HG02943 (cell line): ENCODE results near the gene CLEC3B.
"Not testable (repeated sequence)": the region's sequence is repeated elsewhere in the genome, so short reads cannot be mapped to it uniquely, and the experiment has no call there.

Experiments used
- ATAC-seq: cut with Tn5 transposase; IDR thresholded peaks from one replicate; pipeline ENCODE4 v1.9.1; 2021; ENCODE audit warnings: mild to moderate bottlenecking, low read depth, moderate library complexity; ENCODE audit not compliant: unreplicated experiment

Gene CLEC3B

DNA sequence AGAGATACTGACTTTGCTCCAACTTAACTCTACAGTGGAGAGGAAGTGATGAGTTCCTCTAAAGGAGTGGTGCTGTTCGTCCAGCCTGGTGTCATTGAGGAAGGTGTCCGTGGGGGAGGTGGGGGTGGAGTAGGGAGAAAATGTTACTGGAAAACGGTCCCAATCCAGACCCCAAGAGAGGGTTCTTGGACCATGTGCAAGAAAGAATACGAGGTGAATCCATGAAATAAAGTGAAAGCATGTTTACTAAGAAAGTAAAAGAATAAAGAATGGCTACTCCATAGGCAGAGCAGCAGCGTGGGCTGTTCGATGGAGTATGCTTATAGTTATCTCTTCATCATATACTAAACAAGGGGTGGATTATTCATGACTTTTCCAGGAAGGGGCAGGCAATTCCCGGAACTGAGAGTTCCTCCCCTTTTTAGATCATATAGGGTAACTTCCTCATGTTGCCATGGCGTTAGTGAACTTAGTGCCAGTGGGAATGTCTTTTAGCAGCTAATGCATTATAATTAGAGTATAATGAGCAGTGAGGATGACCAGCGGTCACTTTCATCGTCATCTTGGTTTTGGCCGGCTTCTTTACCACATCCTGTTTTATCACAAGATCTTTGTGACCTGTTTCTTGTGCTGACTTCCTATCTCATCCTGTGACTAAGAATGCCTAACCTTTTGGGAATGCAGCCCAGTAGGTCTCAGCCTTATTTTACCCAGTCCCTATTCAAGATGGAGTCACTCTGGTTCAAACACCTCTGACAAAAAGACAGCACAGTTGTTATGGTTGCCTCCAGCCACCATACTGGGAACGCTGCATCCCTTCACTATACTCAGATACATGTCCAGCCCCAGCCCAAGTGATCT lies 38.6 kb downstream of the CLEC3B start:
- ATAC-seq: no peak

DNA sequence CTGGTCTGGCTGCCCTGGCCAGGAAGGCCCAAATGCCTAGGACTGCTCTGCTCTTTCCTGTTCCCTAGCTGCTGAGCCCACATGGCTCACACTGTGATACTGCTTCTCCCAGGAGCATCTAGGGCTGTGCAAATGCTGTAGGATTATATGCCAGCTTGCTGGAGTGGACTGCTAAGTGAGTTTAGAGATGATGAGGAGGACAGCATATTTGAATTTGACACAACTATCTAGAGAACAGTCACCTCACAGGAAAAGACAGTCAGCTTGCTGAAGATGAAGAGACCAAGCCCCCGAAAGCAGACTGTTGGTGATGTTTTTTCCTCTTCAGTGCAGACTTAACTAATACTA lies 39.2 kb downstream of the CLEC3B start:
- ATAC-seq: no peak

DNA sequence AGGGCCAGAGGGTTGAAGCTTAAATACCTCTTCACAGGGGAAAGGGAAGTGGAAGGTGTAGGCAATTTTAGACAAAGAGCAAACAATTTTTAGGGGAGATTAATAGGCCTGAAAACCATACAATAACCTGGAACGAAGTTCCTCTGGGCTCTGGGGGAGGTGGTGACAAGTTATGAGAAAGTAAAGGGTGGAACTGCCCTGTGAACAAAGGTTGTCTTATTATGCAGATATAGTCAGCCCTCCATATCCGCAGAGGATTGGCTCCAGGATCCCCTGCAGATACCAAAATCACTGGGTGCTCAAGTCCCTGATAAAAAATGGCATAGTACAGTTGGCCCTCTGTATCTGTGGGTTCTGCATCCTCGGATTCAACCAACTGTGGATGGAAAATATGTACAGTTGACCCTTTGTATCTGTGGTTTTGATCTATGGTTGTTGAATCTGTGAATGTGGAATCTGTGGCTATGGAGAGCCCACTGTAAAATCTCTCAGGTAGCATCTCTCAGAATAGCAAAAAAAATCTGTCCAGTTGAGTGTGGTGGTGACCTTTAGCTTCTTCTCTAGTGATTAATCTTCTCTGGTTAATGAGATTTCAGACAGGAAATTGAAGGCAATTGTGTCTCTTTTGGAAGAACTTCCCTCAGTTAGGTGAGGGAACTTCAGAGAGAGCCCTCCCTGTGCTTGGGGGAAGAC lies 40.2 kb downstream of the CLEC3B start:
- no peak for ATAC-seq

DNA sequence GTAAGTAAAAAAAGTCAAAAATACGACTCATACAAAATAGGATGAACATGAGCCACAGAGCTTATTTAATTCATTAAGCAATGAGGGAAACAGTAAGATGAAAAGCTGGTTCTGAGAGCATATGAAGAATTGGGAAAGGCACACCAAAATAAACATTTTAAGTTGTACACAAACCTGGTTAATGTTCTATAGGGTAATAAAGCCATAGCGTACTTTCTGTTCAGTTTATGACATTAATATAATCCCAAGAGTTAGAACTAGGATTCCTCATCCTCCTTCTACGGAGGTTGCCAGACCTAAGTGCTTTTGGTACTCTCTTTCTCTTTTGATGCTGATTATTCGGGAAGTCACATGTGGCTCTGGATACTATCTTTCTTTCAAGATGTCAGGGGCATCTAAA lies 41.4 kb downstream of the CLEC3B start:
- ATAC-seq: no peak

DNA sequence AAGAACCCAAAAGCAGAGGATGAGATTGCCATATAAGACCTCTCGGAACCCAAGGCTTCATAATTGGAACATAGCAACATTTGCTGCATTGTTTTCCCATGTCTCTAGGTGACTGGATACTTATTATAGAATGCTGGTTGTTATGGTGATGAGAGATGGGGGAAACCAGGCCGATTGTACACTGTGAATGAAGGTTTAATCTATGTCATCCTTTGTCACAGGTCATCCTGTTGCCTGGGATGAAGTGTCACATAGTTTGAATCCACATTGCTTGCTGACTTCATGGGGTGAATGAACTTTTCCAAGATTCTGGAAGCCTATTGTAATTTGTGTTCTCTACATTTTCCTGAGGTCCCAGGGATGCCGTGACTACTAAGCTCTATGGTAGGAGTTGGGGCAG lies 41.8 kb downstream of the CLEC3B start:
- ATAC-seq: no peak

DNA sequence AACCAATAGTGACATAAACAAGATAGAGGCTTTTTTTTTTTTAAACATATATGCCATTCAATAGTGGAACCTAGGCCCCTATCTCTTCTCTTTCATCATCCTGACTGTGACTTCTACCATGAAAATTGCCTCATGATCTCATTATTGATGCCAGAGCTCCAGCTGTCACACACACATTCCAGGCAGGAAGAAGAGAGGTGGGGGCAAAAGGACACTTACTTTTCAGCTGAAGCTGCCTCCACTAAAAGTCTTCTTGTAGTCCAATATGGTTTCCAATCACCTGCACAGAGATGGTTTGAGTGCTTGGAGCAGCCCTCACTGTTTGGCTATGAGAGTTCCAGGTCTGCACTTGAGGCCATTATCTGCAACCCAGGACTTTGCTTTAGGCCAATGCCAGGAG lies 45.0 kb downstream of the CLEC3B start:
- no peak for ATAC-seq

DNA sequence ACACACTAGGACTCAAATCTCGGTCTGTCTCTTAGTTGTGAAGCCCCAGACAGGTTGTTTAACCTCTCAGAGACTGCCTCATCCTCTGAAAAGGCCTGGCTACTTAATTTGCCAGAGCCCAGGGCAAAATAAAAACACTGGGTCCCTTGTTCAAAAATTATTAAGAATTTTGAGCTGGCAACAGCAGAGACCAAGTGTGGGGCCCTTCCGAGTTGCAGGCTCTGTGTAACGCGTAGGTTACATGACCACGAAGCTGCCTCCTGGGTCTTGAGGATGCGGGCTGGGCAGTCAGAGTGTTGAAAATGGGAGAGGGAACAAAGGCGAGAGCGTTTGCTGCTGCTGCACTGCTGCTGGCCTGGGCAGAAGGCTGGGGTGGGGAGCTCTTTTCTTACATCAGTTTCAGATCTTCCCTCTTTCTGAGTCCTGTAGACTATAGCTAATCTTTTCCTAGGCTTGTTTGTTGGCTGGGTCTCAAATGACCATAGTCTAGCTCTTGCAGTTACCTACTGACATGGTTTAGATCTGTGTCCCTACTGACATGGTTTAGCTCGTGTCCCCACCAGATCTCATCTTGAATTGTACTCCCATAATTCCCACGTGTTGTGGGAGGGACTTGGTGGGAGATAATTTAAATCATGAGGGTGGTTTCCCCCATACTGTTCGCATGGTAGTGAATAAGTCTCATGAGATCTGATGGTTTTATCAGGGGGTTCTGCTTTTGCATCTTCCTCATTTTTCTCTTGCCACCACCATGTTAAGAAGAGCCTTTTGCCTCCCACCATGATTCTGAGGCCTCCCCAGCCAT lies 49.9 kb downstream of the CLEC3B start:
- ATAC-seq: no peak

DNA sequence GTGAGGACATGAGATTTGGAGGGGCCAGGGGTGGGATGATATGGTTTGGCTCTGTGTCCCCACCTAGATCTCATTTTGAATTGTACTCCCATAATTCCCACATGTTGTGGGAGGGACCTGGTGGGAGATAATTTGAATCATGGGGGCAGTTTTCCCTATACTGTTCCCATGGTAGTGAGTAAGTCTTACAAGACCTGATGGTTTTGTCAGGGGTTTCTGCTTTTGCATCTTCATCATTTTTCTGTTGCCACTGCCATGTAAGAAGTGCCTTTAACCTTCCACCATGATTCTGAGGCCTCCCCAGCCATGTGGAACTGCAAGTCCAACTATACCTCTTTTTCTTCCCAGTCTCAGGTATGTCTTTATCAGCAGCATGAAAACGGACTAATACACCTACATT lies 52.2 kb downstream of the CLEC3B start:
- ATAC-seq: not testable (repeated sequence)

DNA sequence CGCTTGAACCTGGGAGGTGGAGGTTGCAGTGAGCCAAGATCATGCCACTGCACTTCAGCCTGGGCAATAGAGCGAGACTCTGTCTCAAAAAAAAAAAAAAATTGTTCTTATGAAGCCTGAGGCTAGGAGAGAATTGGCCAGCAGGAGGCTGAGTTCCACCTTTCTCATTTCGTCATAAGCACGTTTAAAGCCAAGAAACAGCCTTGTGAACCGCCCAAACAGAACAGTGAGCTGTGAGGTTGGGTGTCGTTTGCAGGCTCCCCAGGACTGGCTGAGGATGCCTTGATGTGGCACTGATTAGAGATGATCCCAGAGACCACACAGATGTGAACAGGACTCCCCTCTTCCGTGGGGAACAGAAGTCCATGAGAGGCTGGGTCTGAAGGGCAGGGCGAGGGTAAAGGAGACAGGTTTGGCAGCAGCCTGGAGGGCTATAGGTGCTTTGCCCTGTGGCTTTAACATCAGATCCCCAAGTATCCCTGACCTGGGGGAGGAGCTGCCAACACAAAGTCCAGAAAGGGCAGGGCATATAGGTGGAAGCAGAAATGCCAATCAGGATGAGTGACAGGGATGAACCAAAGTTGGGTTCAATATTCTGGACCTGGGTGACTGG lies 52.9 kb downstream of the CLEC3B start:
- ATAC-seq: no peak

DNA sequence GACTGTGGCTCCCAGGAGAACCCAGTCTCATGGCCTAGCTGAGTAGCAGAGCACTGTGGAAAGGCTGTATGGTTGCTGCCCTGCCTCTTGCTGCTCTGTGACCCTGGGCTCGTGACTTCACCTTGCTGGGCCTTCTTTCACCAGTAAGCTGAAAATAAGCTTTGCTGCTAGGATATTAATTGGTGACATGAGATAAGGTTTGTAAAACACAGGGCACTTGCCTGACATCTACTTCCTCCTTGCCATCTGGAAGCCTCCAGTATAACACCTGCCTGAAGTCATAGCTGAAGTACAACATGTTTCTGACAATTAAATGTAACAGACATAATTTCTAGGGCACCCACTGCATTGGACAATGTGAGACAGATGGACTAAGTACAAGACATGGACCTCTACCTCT lies 53.6 kb downstream of the CLEC3B start:
- no peak for ATAC-seq

DNA sequence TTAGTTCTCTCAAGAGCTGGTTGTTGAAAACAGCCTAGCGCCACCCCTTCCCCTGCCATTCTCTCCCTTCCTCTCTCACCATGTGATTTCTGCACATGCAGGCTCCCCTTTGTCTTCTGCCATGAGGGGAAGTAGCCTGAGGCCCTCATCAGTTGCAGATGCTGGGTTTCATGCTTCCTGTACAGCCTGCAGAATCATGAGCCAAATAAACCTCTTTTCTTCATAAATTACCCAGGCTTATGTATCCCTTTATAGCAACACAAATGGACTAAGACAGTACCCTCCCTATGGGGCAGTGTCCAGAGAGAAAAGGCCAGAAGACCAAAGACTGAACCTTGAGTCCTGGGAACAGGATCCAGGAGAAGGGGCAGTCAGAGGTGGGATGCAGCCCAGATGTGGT lies 54.7 kb downstream of the CLEC3B start:
- ATAC-seq: no peak

DNA sequence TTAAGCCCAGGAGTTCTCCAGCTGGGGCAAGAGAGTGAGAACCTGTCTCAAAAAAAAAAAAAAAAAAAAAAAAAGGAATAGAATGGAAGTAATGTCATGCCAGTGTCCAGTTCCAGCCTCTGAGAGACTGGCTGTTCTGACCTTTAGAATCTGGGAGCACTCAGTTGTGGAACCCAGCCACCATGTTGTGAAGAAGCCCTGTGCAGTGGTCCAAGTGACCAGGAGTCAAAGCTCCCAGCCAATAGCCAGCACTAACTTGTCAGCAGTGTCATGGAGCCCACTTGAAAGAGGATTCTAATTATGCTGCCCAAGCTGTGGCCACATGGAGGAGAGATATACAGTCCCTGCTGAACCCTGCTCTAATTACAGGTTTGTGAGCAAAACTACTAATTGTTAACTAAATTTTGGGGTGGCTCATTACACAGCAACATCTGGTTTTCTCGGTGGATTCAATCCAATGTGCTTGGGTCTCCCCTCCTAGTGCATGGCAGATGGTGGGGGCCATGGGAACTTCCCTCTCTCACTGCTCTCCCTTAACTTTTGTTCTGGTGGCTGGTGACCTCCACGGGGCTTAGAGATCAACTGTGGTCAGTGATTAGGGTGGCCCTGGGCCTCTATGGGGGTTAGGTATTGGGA lies 55.5 kb downstream of the CLEC3B start:
- no peak for ATAC-seq

DNA sequence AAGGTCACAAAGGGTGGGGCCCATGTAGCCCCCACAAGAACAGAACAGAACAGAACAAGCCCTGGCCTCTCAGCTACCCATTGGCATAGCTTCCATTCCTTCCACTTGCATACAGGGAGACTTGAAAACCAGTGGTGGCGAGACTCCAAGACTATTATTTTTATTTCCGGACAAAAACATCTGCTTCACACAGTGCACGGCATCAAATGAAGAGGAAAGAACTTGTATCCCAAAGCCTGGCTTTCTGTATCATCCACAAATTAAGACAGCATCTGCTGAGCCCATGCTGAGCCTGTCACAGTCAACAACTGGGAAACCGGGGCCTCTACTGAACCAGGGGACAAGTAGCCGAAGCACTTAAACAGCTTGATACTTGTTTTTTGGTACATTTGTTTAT lies 56.0 kb downstream of the CLEC3B start:
- no peak for ATAC-seq

DNA sequence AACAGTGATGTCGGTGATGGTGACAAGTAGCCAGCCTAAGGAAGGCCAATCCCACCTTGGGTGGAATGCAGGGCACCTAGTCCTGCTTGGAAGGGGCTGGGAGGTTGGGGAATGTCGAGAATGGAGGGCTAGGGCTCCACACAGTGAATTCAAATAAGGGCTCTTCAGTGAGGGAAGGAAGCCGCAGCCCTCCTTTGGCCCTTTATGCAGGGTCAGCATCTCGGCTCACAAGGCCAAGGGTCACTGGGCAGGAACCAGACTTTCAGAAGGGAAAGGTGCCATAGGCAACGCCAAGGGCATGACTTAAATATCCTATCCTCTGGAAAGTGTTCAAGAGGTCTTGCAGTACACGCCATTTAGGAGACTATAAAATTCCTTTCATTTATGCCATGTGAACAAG lies 56.9 kb downstream of the CLEC3B start:
- ATAC-seq: no peak

DNA sequence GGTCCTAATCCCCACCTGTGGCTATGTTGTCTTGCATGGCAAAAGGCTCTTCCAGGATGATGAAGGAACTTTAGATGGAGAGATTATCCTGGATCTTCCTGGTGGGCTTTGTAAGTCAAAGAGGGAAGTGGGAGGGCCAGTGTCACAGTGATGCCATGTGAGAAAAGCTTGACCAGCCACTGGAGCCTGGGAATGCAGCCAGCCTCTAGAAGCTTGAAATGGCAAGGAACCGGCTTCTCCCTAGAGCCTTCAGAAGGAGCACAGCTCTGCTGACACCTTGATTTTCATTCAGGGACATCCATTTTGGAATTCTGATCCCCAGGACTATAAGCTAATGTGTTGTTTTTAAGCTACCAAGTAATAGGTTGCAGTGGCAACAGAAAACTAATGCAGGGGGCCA lies 58.3 kb downstream of the CLEC3B start:
- no peak for ATAC-seq

DNA sequence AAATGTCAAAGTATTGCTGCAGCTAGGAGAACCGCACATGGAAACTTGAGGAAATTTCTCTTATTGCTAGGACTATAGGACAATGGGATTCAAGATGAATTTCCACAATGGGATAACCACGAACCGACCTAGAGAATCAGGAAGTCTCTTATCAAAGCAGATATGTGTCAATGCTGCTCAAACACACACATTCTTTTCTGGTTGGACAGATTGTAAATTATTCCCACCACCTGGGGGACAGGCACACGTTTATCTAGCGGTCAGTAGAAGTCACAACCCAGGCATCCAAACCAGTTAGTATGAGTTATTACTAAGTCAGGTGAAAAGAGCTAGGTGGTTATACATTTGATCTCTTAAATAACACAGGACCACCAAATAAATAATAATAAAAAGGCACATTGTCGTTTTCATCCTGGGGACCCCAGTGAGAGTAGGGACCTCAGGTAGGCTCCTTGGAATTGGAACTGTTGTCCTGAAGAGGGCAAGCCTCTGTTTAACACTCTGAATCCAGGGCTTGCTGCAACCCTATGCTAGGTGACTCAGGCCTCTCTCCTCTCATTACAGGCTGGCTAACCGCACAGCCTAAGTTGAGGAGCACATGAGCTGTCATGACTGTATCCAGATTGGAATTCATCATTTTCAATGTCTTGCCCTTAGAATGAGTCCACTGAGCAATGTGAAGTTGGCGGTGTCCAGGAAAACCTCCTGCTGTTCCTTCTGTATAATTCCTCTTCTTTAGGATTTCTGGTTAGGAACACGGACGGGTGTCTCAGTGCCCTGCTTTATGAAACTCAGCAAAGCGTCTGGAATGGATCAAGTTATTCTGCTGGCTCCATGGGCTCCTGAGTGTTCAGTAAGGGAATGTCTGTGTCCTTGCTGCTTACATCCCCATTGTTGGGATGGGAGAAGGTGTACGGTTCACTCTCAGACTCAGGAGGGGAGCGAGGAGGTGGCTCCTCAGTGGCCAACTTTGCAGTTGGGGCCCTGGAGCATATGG lies 59.0 kb downstream of the CLEC3B start:
- no peak for ATAC-seq
